Measurements from ENCODE around the gene PRKCE. TPM values are rescaled to one million over a fixed set of nuclear protein-coding genes. Genes with fewer than 3 reads are reported as not detected.

The PRKCE gene
- total RNA-seq, 2 experiments from 2014 or later: 13.1 to 15.4 TPM

DNA sequence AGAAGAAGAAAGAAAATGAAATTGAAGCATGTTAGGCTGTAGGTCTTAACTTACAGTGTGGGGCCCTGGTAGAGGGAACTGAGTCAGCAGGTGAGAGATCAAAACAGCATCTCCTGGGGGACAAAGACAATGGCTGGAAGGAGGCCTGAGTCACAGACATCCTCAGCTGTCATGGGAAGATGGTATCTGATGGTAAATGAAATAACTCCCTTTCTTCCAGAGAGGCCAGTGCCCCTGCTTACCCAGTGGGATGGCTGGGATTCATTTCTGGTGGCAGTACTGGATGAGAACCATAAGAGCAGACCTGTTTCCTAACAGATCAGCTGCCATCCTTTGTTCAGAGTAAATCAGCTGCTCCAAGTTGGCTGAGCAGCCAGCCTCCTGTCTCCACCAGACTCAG lies 394.4 kb downstream of the PRKCE start:
- DNase-seq: no peak
- H3K9me3 Mint-ChIP-seq: no peaks in the 10 kb centered on the region
- no peak overlapping the region for H3K4me3 Mint-ChIP-seq
- no peaks in the 10 kb centered on the region for H3K27me3 Mint-ChIP-seq
- CTCF ChIA-PET: interaction anchor here (2.2 kb wide), 1 partner anchor 17 kb away, joined by 11 read pairs; no protein-coding TSS in a partner anchor
- no peaks in the 10 kb centered on the region for H3K36me3 Mint-ChIP-seq (ENCODE audit: low read depth)
- POLR2A ChIA-PET: no interaction called here
- H3K4me1 Mint-ChIP-seq: peaks cover 9% of the 10 kb centered on the region
- no peak overlapping the region for H3K27ac Mint-ChIP-seq

DNA sequence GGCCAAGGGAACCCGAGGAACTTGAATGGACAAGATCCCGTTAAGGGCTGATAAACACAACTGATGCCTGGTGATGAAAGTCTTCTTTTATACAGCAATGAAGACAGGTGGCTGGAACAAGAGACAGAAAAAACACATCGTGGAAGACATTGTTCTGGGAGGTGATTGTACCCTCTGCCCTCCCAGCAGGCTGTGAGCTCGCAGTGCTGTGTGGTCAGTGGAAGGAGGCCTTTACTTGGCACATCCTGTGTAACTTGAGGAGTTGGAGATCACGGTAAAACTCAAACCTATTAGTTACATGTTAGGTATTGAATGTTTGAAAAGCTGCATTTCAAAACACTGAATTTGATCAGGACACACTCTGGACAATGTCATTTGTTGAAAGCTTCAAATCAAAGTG lies 395.8 kb downstream of the PRKCE start:
- Mint-ChIP-seq H3K4me3 (no peak overlapping the region), H3K27ac (no peak overlapping the region), H3K27me3 (no peaks in the 10 kb centered on the region), H3K36me3 (ENCODE audit: low read depth) (no peaks in the 10 kb centered on the region), H3K4me1 (peaks cover 14% of the 10 kb centered on the region), H3K9me3 (no peaks in the 10 kb centered on the region)
- POLR2A ChIA-PET: no interaction called here
- CTCF ChIA-PET: no interaction called here
- no peak for DNase-seq

DNA sequence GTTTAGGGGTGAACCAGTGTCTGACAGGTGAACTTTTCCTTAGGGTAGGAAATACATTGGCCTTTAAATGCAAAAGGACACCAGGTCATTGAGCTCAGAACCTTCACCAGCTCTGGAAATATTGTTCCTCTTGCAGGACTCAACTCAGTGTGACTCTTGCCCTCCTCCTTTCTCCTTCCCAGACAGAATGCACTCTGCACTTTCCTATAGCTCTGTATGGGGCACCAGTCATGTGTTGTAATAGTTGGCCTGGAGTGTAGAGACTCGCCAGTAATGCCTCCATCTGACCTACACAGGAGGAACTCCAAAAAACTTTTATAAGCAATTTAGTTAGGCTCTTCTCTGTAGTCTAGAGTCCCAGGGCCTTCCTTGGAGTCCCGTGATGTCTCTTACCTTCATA lies 397.2 kb downstream of the PRKCE start:
- H3K27ac Mint-ChIP-seq: no peak overlapping the region
- no peak for DNase-seq
- peaks cover 14% of the 10 kb centered on the region for H3K4me1 Mint-ChIP-seq
- H3K4me3 Mint-ChIP-seq: no peak overlapping the region
- ChIA-PET POLR2A (no interaction called here), CTCF (interaction anchor here (0.9 to 1.8 kb wide), 8 partner anchors 10 to 313 kb away, joined by 3 to 6 read pairs (median 3); no protein-coding TSS in a partner anchor)
- no peaks in the 10 kb centered on the region for H3K36me3 Mint-ChIP-seq (ENCODE audit: low read depth)
- H3K9me3 Mint-ChIP-seq: peaks cover 3% of the 10 kb centered on the region
- no peaks in the 10 kb centered on the region for H3K27me3 Mint-ChIP-seq

DNA sequence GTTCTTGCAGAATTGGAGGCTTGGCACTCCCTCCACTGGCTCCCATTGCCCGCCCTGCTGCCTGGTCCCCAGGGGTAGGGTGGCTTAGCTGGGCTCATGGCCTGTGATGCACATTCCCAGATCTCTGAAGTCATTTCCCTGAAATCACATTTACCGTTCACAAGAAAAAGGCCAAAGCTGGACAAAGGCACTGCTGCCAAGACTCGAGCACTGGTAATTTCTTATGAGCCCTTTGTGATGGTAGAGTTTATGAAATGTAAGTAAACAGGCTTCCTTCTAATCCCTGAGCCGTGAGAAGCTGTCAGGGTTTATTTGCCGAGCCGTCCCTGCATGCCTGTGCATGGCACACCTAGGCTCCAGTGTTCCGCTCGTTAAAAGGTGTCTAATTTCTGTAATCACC lies 398.6 kb downstream of the PRKCE start:
- Mint-ChIP-seq H3K27me3 (no peaks in the 10 kb centered on the region), H3K4me3 (no peak overlapping the region), H3K36me3 (ENCODE audit: low read depth) (no peaks in the 10 kb centered on the region), H3K4me1 (peaks cover 14% of the 10 kb centered on the region), H3K9me3 (peaks cover 3% of the 10 kb centered on the region), H3K27ac (no peak overlapping the region)
- ChIA-PET POLR2A (no interaction called here), CTCF (no interaction called here)
- DNase-seq: no peak

DNA sequence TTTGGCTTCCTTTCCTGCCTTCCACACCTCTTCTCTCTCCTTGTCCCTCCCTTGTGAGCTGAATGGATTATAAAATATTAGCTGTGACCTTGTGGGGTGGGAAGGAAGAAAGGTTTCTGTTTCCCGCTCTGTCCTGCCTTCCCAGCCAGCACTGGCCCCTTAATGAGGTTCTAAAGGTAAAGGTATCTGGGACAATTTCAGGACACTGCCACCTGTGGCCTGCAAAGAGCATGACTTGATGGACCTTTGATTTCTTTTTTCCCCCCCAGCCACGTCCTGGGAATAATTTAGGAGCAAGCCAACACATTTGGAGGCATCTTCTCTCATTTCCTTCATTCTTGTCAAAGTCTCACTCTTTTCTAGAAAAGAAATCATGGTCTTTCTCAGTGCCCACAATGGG lies 399.0 kb downstream of the PRKCE start:
- Mint-ChIP-seq H3K4me3 (no peak overlapping the region), H3K27me3 (no peaks in the 10 kb centered on the region), H3K36me3 (ENCODE audit: low read depth) (no peaks in the 10 kb centered on the region), H3K27ac (no peak overlapping the region), H3K9me3 (peaks cover 3% of the 10 kb centered on the region), H3K4me1 (peaks cover 13% of the 10 kb centered on the region)
- ChIA-PET POLR2A (no interaction called here), CTCF (interaction anchor here (0.7 to 1.0 kb wide), 2 partner anchors 12 to 111 kb away, joined by 6 read pairs; no protein-coding TSS in a partner anchor)
- DNase-seq: no peak

DNA sequence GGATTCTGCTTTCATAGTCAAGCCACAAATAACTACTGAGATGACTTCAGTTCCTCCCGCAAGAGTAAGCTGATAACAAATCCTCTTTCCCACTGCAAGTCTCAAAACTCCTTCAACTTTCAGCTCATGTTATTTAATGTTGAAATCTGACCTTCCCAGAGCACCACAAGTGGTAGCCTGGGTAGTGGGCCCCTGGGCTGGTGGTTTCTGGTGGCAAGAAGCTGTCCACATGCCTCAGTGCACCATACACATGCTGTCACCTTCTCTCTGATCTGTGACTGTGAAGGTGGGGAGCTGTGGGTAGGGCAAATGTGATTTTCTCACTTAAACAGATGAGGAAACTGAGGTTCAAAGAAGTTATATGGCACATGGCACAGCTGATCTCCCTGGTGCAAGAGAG lies 399.6 kb downstream of the PRKCE start:
- POLR2A ChIA-PET: no interaction called here
- H3K9me3 Mint-ChIP-seq: peaks cover 3% of the 10 kb centered on the region
- no peak overlapping the region for H3K4me3 Mint-ChIP-seq
- H3K27ac Mint-ChIP-seq: no peak overlapping the region
- CTCF ChIA-PET: interaction anchor here (0.7 to 1.5 kb wide), 3 partner anchors 11 to 110 kb away, joined by 3 to 6 read pairs (median 6); no protein-coding TSS in a partner anchor
- no peaks in the 10 kb centered on the region for H3K27me3 Mint-ChIP-seq
- DNase-seq: no peak
- peaks cover 11% of the 10 kb centered on the region for H3K4me1 Mint-ChIP-seq
- no peaks in the 10 kb centered on the region for H3K36me3 Mint-ChIP-seq (ENCODE audit: low read depth)

DNA sequence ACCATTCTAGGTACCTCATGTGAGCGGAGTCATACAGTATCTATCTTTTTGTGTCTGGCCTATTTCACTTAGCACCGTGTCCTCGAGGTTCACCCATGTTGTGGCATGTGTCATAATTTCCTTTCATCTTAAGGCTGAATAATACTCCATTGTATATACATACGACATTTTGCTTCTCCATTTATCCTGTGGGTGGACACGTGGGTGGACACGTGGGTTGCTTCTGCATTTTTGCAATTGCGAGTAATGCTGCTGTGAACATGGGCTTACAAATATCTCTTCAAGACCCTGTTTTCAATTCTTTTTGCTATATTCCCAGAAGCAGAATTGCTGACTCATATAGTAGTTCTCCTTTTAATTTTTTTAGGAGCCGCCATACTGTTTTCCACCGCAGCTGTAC lies 402.1 kb downstream of the PRKCE start:
- DNase-seq: no peak
- ChIA-PET CTCF (interaction anchor here (1.5 to 1.7 kb wide), 2 partner anchors 9 to 15 kb away, joined by 4 to 5 read pairs; no protein-coding TSS in a partner anchor), POLR2A (no interaction called here)
- Mint-ChIP-seq H3K9me3 (peaks cover 3% of the 10 kb centered on the region), H3K27ac (no peak overlapping the region), H3K4me3 (no peak overlapping the region), H3K27me3 (no peaks in the 10 kb centered on the region), H3K36me3 (ENCODE audit: low read depth) (no peaks in the 10 kb centered on the region), H3K4me1 (peaks cover 11% of the 10 kb centered on the region)

DNA sequence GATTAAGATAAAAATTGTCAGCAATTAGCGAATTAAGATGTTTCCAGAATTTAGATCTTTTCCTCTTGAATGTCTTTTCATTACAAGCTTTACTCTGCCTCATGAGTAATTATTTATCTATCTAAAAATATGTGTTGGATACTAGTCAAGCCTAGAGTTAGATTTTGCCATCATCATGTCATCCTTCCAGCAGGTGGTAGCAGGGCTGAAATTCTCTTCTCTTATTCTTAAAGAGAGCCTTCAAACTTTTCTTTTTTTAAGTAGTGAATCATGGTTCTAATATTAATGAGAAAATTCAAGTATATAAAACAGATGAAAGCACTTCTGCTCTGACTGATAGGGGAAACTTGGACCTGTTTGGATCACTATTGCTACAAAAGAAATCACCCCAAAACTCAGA lies 405.1 kb downstream of the PRKCE start:
- no peaks in the 10 kb centered on the region for H3K4me1 Mint-ChIP-seq
- no peaks in the 10 kb centered on the region for H3K27me3 Mint-ChIP-seq
- H3K4me3 Mint-ChIP-seq: no peak overlapping the region
- CTCF ChIA-PET: interaction anchor here (0.6 to 0.8 kb wide), 3 partner anchors 63 to 276 kb away, joined by 3 to 4 read pairs (median 4); no protein-coding TSS in a partner anchor
- H3K27ac Mint-ChIP-seq: no peak overlapping the region
- peaks cover 3% of the 10 kb centered on the region for H3K9me3 Mint-ChIP-seq
- POLR2A ChIA-PET: no interaction called here
- no peaks in the 10 kb centered on the region for H3K36me3 Mint-ChIP-seq (ENCODE audit: low read depth)
- no peak for DNase-seq

DNA sequence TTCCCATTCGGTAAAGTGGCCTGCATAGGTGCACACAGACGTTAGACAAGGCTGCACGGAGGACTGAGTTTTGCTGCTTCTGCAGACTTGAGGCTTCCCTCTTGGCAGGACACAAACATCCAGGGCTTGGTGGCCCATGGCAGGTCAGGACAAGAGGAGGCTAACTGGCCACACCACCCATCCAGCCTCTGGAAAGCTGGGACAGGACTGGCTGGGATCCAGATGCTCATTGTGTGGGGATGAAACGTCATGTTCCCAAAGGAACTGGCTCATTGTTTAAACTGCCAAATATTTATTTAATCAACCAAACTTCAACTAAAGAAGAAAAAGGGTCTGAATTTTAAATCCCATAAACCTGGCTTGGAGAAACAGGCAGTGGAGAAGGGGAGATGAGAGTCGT lies 406.7 kb downstream of the PRKCE start:
- Mint-ChIP-seq H3K27ac (no peak overlapping the region), H3K36me3 (ENCODE audit: low read depth) (no peaks in the 10 kb centered on the region), H3K27me3 (no peaks in the 10 kb centered on the region), H3K4me1 (peaks cover 3% of the 10 kb centered on the region), H3K4me3 (no peak overlapping the region), H3K9me3 (peaks cover 3% of the 10 kb centered on the region)
- ChIA-PET CTCF (no interaction called here), POLR2A (no interaction called here)
- DNase-seq: no peak

DNA sequence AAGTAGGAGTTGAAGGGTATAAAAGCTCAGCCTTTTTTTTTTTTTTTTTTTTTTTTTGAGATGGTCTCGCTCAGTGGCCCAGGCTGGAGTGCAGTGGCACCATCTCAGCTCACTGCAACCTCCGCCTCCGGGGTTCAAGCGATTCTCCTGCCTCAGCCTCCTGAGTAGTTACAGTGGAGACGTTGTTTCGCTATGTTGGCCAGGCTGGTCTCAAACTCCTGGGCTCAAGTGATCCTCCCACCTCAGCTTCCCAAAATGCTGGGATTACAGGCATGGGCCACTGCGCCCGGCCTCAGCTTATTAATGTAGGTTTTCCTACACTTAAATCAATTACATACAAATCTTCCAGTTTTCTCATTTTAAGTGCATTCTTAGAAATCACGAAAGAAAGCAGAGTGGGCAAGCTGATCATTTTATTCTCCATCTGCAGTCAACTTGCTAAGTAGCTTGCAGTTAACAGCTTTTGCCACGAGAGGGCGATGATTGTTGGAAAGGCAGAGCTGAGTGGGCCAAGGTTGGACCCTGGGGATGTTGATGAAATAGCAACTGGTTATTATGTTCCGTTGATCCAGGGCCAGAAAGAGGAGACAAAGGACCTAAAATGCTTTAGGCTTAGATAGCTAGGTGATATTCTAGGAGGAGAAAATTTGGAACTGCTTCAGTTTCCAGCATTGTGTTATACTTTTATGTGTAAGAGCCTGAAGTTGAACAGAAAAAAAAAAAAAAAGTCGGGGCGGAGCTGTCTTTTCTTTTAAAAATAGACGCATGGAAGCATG lies 411.4 kb downstream of the PRKCE start:
- ChIA-PET POLR2A (no interaction called here), CTCF (interaction anchor here (0.6 to 2.1 kb wide), 34 partner anchors 8 to 1404 kb away, joined by 3 to 11 read pairs (median 4); partner anchors contain the start of gene EPAS1)
- Mint-ChIP-seq H3K27ac (no peak overlapping the region), H3K27me3 (no peaks in the 10 kb centered on the region), H3K9me3 (no peaks in the 10 kb centered on the region), H3K4me3 (no peak overlapping the region), H3K4me1 (peaks cover 16% of the 10 kb centered on the region), H3K36me3 (ENCODE audit: low read depth) (no peaks in the 10 kb centered on the region)
- peak; percentile 81 for DNase-seq

DNA sequence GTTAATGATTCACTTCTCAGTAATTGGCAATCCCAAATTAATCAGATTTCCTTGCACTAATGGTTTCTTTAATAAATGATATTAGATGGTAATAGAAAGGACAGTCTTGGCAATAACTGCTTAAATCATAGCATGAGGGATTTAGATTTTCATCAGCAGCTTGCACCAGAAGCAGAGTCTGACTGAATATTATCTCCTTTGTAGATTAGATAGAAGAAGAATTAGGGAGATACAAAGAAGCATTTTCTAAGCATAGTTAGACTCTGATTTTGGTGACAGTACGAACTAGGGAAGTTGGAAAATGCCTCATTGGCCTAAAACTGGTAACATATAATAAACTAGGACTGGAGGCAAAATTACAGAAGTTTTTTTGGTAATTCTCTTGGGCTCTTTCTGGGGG lies 412.9 kb downstream of the PRKCE start:
- Mint-ChIP-seq H3K27ac (no peak overlapping the region), H3K4me3 (no peak overlapping the region), H3K9me3 (no peaks in the 10 kb centered on the region), H3K36me3 (ENCODE audit: low read depth) (no peaks in the 10 kb centered on the region), H3K4me1 (peaks cover 17% of the 10 kb centered on the region), H3K27me3 (no peaks in the 10 kb centered on the region)
- ChIA-PET CTCF (no interaction called here), POLR2A (no interaction called here)
- no peak for DNase-seq

DNA sequence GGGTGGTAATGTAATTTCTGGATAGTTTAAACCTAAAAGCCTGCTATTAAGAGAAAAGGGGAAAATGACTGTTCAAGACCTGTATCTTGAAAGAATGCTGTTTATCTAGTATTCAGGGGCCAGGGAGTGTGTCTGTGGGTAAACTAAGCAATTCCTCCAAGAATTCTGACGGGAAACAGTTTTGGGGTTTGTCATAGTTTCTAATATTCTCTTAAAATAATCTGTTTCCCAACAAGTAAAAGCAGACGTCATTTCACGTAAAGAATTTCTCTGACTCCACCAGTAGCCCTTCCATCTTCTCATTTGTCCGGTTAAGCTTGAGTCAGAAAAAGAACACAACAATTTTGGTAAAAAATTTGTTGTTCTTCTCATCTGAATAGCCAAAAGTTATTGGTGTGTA lies 413.7 kb downstream of the PRKCE start:
- ChIA-PET POLR2A (no interaction called here), CTCF (no interaction called here)
- Mint-ChIP-seq H3K27ac (no peak overlapping the region), H3K27me3 (no peaks in the 10 kb centered on the region), H3K9me3 (no peaks in the 10 kb centered on the region), H3K4me3 (no peak overlapping the region), H3K4me1 (peaks cover 17% of the 10 kb centered on the region), H3K36me3 (ENCODE audit: low read depth) (no peaks in the 10 kb centered on the region)
- no peak for DNase-seq

DNA sequence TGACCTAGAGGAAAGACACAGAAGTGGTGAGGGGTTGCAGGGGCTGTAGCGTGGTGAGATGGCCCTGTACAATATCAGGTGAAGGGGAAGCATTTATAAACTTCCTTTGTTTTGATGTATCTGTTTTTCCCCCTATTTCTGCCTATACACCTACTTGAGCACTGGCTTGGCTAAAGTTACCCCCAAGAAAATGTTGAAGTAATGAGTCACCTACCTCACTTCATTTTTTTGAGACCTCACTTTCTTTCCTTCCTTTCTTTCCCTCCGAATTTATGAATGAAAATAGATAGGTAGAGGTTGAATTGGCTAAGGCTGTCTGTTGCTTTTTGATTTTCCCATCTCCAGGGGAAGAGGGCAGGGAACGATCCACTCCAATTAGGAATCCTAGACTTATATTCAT lies 414.6 kb downstream of the PRKCE start:
- ChIA-PET POLR2A (no interaction called here), CTCF (no interaction called here)
- DNase-seq: no peak
- Mint-ChIP-seq H3K4me3 (no peak overlapping the region), H3K36me3 (ENCODE audit: low read depth) (no peaks in the 10 kb centered on the region), H3K4me1 (peaks cover 17% of the 10 kb centered on the region), H3K27me3 (no peaks in the 10 kb centered on the region), H3K9me3 (no peaks in the 10 kb centered on the region), H3K27ac (no peak overlapping the region)

DNA sequence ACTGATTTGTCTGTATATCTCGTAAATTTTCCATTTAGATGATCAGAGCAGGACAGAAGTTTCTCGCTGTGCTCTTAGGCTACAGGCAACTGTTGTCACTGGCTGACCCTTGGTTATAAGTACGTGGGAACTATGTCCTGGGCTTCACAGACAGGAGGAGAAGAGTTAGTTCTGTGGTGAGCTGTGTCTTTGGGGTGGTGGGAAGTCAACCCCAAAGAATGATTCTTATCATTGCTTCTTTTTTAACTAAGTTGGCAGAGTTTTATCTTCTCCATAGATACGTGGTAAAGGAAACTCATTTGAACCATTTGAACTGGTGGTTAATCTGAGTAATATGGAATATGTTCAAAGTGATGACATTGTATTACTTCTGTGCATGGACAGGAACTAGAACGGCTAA lies 415.1 kb downstream of the PRKCE start:
- Mint-ChIP-seq H3K9me3 (no peaks in the 10 kb centered on the region), H3K4me3 (no peak overlapping the region), H3K4me1 (peaks cover 17% of the 10 kb centered on the region), H3K36me3 (ENCODE audit: low read depth) (no peaks in the 10 kb centered on the region), H3K27ac (no peak overlapping the region), H3K27me3 (no peaks in the 10 kb centered on the region)
- POLR2A ChIA-PET: no interaction called here
- DNase-seq: no peak
- CTCF ChIA-PET: no interaction called here

All from activated CD4-positive, alpha-beta T cell treated with anti-CD3 and anti-CD28 coated beads, Interleukin-2, amount 10 ng/mL, durations not matched to agents 7 days and 5 days (primary cell).